Activated naive CD8-positive, alpha-beta T cell treated with anti-CD3 and anti-CD28 coated beads, Interleukin-2, amount 50 U/mL, for 24 hours (primary cell): ENCODE data around the gene PARVA.

Experiments
- ATAC-seq: fragments of 150-1000 bp; cut with Tn5 transposase; one replicate; pipeline ENCODE4 v1.10.0; 2021
- DNase-seq: peaks from one replicate; pipeline ENCODE4 v3.0.0; 2021
- H3K27ac Mint-ChIP-seq: one replicate; pipeline ENCODE4 v1.8.0; 2021; ENCODE audit warnings: mild to moderate bottlenecking, mixed read lengths
- H3K27me3 Mint-ChIP-seq: one replicate; pipeline ENCODE4 v1.8.0; 2021; ENCODE audit warnings: mixed read lengths
- H3K36me3 Mint-ChIP-seq: one replicate; pipeline ENCODE4 v1.8.0; 2021; ENCODE audit warnings: low read depth, mixed read lengths
- H3K4me1 Mint-ChIP-seq: one replicate; pipeline ENCODE4 v1.8.0; 2021; ENCODE audit warnings: mixed read lengths
- H3K4me3 Mint-ChIP-seq: one replicate; pipeline ENCODE4 v1.8.0; 2021; ENCODE audit warnings: mild to moderate bottlenecking, moderate library complexity, mixed read lengths
- H3K9me3 Mint-ChIP-seq: one replicate; pipeline ENCODE4 v1.8.0; 2021; ENCODE audit warnings: mixed read lengths

Gene PARVA

GRCh38 chr11:12426176-12426575, 48.8 kb downstream of the PARVA start:
- no peaks in the 10 kb centered on the region for H3K36me3 Mint-ChIP-seq
- no peaks in the 10 kb centered on the region for H3K4me1 Mint-ChIP-seq
- DNase-seq (no peak), ATAC-seq (no peak)
- H3K9me3 Mint-ChIP-seq, result no peaks in the 10 kb centered on the region
- no peak overlapping the region for H3K27ac Mint-ChIP-seq
- no peak overlapping the region for H3K4me3 Mint-ChIP-seq
- peaks cover 3% of the 10 kb centered on the region for H3K27me3 Mint-ChIP-seq

- Mint-ChIP-seq H3K4me1 (no peaks in the 10 kb centered on the region), H3K27me3 (peaks cover 3% of the 10 kb centered on the region), H3K9me3 (no peaks in the 10 kb centered on the region), H3K36me3 (no peaks in the 10 kb centered on the region), H3K4me3 (no peak overlapping the region), H3K27ac (no peak overlapping the region)
- no peak for ATAC-seq
- DNase-seq, result no peak
Observed at GRCh38 chr11:12429155-12429554, 51.8 kb downstream of the PARVA start.

- Mint-ChIP-seq H3K9me3 (no peaks in the 10 kb centered on the region), H3K27me3 (peaks cover 2% of the 10 kb centered on the region), H3K4me1 (no peaks in the 10 kb centered on the region), H3K36me3 (no peaks in the 10 kb centered on the region), H3K4me3 (no peak overlapping the region), H3K27ac (no peak overlapping the region)
- DNase-seq, result no peak
- ATAC-seq, result no peak
Observed at GRCh38 chr11:12430351-12430750, 53.0 kb downstream of the PARVA start.

DNA sequence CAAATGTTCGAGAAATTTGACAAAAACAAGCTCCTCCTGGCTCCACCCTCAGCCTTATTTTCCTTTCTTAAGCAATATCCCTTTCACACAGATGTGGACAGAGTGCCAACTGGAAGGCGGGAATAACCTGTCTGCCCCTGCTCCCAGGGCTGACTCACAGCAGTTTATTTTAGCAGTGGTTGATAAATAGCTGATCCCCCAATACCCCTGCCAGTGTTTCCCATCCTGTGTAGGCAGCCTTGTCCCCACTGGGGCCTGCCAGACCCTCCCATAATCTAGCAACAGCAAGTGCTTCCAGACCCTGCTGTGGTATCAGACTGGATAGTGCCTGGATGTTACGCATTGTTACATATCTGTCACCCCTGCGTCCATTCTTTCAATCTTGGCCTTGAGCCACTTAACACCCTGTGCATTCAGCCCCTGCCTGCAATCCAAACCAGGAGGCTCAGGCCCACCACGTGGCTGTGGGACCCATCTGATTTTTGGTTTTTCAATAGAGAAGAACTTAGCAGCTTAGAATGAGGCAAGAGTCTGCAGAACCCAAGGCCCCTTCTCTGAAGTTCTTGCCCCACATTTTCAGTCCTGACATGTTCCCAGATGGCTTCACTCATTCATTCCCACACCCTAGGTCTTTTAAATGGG, 53.7 kb downstream of the PARVA start:
- H3K27me3 Mint-ChIP-seq, result no peaks in the 10 kb centered on the region
- no peaks in the 10 kb centered on the region for H3K4me1 Mint-ChIP-seq
- no peak for DNase-seq
- ATAC-seq, result no peak
- no peaks in the 10 kb centered on the region for H3K9me3 Mint-ChIP-seq
- no peaks in the 10 kb centered on the region for H3K36me3 Mint-ChIP-seq
- H3K27ac Mint-ChIP-seq, result no peak overlapping the region
- H3K4me3 Mint-ChIP-seq, result no peak overlapping the region

GRCh38 chr11:12432507-12432906, 55.1 kb downstream of the PARVA start:
- no peak overlapping the region for H3K27ac Mint-ChIP-seq
- ATAC-seq (no peak), DNase-seq (no peak)
- no peak overlapping the region for H3K4me3 Mint-ChIP-seq
- no peaks in the 10 kb centered on the region for H3K4me1 Mint-ChIP-seq
- H3K36me3 Mint-ChIP-seq, result no peaks in the 10 kb centered on the region
- H3K27me3 Mint-ChIP-seq, result no peaks in the 10 kb centered on the region
- no peaks in the 10 kb centered on the region for H3K9me3 Mint-ChIP-seq

GRCh38 chr11:12433121-12433520, 55.8 kb downstream of the PARVA start:
- DNase-seq, result no peak
- ATAC-seq, result no peak
- no peaks in the 10 kb centered on the region for H3K4me1 Mint-ChIP-seq
- H3K36me3 Mint-ChIP-seq, result no peaks in the 10 kb centered on the region
- H3K27ac Mint-ChIP-seq, result no peak overlapping the region
- H3K27me3 Mint-ChIP-seq, result no peaks in the 10 kb centered on the region
- no peaks in the 10 kb centered on the region for H3K9me3 Mint-ChIP-seq
- no peak overlapping the region for H3K4me3 Mint-ChIP-seq

DNA sequence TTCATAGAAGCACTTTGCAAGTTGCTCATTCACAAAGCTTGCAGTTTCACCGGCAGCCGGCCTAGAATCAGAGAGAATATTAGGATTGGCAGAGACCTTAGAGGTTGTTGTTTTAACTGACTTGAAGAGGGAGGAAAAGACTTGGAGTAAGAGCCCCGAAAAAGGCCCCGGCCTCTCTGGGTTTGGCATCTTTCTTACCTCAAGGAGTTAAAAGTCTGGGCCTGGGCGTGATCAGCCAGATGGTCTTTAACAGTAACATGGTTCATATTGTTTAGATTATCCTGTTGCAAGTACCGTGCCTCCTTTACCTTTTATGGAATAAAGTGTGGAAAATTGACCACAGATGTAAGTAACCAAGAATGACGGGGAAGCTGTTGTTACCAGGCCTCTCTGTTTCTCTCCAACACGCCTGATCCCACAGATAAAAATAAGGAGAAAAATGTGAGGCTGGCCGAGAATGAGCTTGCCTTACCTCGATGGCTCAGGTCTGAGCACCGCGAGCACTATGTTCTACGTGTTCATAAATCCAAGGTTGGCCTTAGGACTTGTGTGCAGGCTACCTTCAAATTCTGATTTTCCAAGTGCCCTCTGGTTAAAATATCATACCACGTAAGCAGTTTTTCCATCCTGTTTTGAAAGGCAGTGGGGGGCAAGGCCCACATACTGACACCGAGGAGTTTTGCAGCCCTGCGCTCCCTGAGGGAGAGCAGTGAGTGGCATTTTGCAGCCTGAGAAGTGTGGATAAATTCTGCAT, 56.4 kb downstream of the PARVA start:
- Mint-ChIP-seq H3K9me3 (no peaks in the 10 kb centered on the region), H3K27me3 (no peaks in the 10 kb centered on the region), H3K4me1 (no peaks in the 10 kb centered on the region), H3K27ac (no peak overlapping the region), H3K4me3 (no peak overlapping the region), H3K36me3 (no peaks in the 10 kb centered on the region)
- DNase-seq (no peak), ATAC-seq (no peak)

DNA sequence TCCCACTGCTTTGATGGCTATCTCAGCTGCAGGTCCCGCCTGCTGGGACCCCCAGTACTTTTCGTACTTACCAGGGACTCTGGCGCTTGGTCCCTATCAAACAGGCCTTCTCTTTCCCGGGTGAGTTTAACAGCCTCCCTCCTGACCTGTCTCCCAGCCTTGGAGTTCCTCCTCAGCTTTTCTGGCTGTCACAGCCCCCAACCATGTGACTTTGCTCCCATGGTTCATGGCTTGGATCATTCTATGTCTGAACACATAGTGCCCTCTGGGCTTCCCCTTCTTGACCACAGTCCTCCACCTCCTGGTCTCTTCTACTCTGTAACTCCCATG, 56.9 kb downstream of the PARVA start:
- Mint-ChIP-seq H3K27ac (no peak overlapping the region), H3K36me3 (no peaks in the 10 kb centered on the region), H3K9me3 (no peaks in the 10 kb centered on the region), H3K4me1 (no peaks in the 10 kb centered on the region), H3K27me3 (no peaks in the 10 kb centered on the region), H3K4me3 (no peak overlapping the region)
- DNase-seq, result no peak
- no peak for ATAC-seq

- Mint-ChIP-seq H3K4me1 (no peaks in the 10 kb centered on the region), H3K36me3 (no peaks in the 10 kb centered on the region), H3K4me3 (no peak overlapping the region), H3K27ac (no peak overlapping the region), H3K9me3 (no peaks in the 10 kb centered on the region), H3K27me3 (no peaks in the 10 kb centered on the region)
- DNase-seq (no peak), ATAC-seq (no peak)
Observed at GRCh38 chr11:12435264-12435663, 57.9 kb downstream of the PARVA start.

- H3K27ac Mint-ChIP-seq, result no peak overlapping the region
Observed at GRCh38 chr11:12436266-12436665, 58.9 kb downstream of the PARVA start.

GRCh38 chr11:12438291-12438690, 60.9 kb downstream of the PARVA start:
- ATAC-seq (no peak), DNase-seq (no peak)
- no peaks in the 10 kb centered on the region for H3K4me1 Mint-ChIP-seq
- H3K9me3 Mint-ChIP-seq, result no peaks in the 10 kb centered on the region
- no peaks in the 10 kb centered on the region for H3K36me3 Mint-ChIP-seq
- no peak overlapping the region for H3K4me3 Mint-ChIP-seq
- H3K27me3 Mint-ChIP-seq, result no peaks in the 10 kb centered on the region
- H3K27ac Mint-ChIP-seq, result no peak overlapping the region

More at GRCh38 chr11:12436266-12436665, 58.9 kb downstream of the PARVA start:
- no peaks in the 10 kb centered on the region for H3K4me1 Mint-ChIP-seq
- no peak overlapping the region for H3K4me3 Mint-ChIP-seq
- no peak for DNase-seq
- H3K36me3 Mint-ChIP-seq, result no peaks in the 10 kb centered on the region
- H3K27me3 Mint-ChIP-seq, result no peaks in the 10 kb centered on the region
- no peaks in the 10 kb centered on the region for H3K9me3 Mint-ChIP-seq
- no peak for ATAC-seq

- H3K36me3 Mint-ChIP-seq, result no peaks in the 10 kb centered on the region
- no peak for DNase-seq
- no peak overlapping the region for H3K4me3 Mint-ChIP-seq
- H3K4me1 Mint-ChIP-seq, result no peaks in the 10 kb centered on the region
- H3K27me3 Mint-ChIP-seq, result no peaks in the 10 kb centered on the region
- H3K9me3 Mint-ChIP-seq, result no peaks in the 10 kb centered on the region
- no peak overlapping the region for H3K27ac Mint-ChIP-seq
- no peak for ATAC-seq
Observed at GRCh38 chr11:12439615-12440014, 62.2 kb downstream of the PARVA start.

GRCh38 chr11:12440565-12440964, 63.2 kb downstream of the PARVA start:
- DNase-seq (no peak), ATAC-seq (no peak)
- Mint-ChIP-seq H3K9me3 (no peaks in the 10 kb centered on the region), H3K27ac (no peak overlapping the region), H3K4me1 (no peaks in the 10 kb centered on the region), H3K36me3 (no peaks in the 10 kb centered on the region), H3K27me3 (peaks cover 2% of the 10 kb centered on the region), H3K4me3 (no peak overlapping the region)

GRCh38 chr11:12441231-12441861, 64.0 kb downstream of the PARVA start:
- Mint-ChIP-seq H3K4me3 (no peak overlapping the region), H3K27me3 (peaks cover 2% of the 10 kb centered on the region), H3K36me3 (no peaks in the 10 kb centered on the region), H3K27ac (no peak overlapping the region), H3K4me1 (no peaks in the 10 kb centered on the region), H3K9me3 (no peaks in the 10 kb centered on the region)
- ATAC-seq, result no peak
- DNase-seq, result no peak

DNA sequence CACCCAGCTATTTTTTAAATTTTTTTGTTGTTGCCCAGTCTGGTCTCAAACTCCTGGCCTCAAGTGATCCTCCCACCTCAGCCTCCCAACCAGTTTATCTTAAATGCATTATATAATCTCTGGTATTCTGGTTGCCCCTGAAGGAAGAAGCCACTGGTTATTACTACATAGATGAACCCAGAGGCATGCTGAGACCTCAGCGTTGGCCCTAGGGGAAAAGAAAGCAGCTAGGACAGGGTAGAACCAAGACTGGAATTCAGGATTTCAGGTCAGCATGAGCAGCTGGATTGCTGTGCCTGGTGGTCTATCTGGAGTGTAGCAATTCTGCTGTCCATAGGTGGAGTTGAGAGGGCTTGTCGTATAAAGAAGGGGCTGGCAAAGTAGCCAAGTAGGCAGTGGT, 67.2 kb downstream of the PARVA start:
- Mint-ChIP-seq H3K4me1 (no peaks in the 10 kb centered on the region), H3K9me3 (no peaks in the 10 kb centered on the region), H3K27me3 (peaks cover 2% of the 10 kb centered on the region), H3K4me3 (no peak overlapping the region), H3K27ac (no peak overlapping the region), H3K36me3 (no peaks in the 10 kb centered on the region)
- DNase-seq (no peak), ATAC-seq (no peak)
